ENCODE measurements around the gene MMS22L. TPM values are rescaled to one million over a fixed set of nuclear protein-coding genes. Genes with fewer than 3 reads are reported as not detected.
"Not testable (repeated sequence)": the region's sequence is repeated elsewhere in the genome, so short reads cannot be mapped to it uniquely, and the experiment has no call there.

Gene MMS22L
- total RNA-seq, 1 experiment from 2014 or later, result 8.2 TPM

DNA sequence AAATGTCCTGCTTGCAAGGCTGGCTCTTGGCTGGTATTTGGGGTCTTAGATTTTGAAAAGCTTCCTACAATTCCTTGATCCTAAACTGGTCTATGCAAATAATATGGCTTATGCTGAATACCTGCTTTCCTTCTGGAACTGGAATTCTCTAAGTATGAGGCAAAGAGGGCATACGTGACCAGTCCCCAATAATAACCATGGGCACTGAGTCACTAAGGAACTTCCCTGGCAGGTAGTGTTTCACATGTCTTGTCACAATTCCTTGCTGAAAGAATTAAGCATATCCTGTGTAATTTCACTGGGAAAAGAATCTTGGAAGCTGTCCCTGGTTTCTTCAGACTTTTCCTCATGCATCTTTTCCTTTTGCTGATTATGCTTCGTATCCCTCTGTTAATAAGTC, 106.5 kb downstream of the MMS22L start:
- Histone ChIP-seq H3K4me3 (no peak overlapping the region), H3K9me3 (no peaks in the 10 kb centered on the region), H3K36me3 (peaks cover 41% of the 10 kb centered on the region), H3K27me3 (no peaks in the 10 kb centered on the region)
- no peak for DNase-seq

DNA sequence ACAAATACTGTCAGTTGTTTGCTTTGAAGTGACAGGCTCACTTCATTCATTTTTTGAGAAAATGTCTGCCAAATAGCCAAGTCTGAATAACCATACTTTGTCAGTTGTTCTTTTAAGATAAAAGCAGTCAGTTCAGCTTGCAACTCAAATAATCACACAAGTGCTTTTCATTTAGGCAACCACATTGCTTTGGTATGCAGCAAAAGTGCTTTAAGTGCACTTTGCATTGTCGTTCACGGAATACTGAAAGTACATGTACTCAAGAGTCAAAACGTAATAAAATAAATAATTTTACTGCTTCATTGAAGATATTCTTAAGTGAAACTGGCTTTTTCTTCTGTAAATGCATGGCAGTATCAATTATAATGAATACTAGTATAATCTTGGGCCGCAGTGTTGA, 107.2 kb downstream of the MMS22L start:
- no peaks in the 10 kb centered on the region for H3K9me3 ChIP-seq
- no peaks in the 10 kb centered on the region for H3K27me3 ChIP-seq
- DNase-seq, result no peak
- H3K36me3 ChIP-seq, result peaks cover 40% of the 10 kb centered on the region
- H3K4me3 ChIP-seq, result no peak overlapping the region

DNA sequence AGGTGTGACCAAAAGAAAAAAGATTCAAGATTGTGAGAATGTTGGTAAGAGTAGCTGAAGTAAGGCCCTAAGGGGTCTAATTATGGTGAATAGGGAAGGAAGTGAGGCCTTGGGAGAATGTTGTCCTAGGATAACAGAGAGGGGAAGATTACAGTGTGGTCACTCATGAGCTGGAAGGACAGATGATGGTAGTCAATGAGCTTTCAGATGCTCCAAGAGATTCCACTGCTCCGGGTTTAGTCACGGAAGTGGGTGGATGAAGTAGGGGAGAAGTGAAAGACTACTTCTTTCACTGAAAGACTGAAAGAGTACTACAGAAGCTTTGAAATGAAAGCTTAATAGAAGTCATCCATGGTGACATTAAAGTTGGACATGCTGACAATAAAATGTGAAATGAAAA, 108.5 kb downstream of the MMS22L start:
- Histone ChIP-seq H3K36me3 (peaks cover 33% of the 10 kb centered on the region), H3K9me3 (no peaks in the 10 kb centered on the region), H3K4me3 (no peak overlapping the region), H3K27me3 (no peaks in the 10 kb centered on the region)
- no peak for DNase-seq

DNA sequence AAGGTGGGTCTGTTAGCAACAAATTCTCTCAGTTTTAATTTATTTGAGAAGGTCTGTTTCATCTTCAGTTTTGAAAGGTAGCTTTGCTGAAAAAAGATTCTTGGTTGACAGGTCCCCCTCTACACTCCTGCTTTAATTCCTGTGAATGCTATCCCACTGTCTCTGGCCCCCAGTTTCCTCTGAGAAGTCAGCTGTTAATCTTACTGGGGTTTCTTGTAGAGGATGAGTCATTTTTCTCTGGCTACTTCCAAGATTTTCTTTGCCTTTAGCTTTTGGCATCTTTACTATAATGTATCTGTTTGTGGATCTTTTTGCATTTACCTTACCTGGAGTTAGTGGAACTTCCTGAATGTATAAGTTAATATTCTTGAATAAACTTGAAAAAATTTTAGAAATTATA, 122.7 kb downstream of the MMS22L start:
- Histone ChIP-seq H3K36me3 (peaks cover 66% of the 10 kb centered on the region), H3K27me3 (no peaks in the 10 kb centered on the region), H3K4me3 (no peak overlapping the region), H3K9me3 (peaks cover 24% of the 10 kb centered on the region)
- no peak for DNase-seq

DNA sequence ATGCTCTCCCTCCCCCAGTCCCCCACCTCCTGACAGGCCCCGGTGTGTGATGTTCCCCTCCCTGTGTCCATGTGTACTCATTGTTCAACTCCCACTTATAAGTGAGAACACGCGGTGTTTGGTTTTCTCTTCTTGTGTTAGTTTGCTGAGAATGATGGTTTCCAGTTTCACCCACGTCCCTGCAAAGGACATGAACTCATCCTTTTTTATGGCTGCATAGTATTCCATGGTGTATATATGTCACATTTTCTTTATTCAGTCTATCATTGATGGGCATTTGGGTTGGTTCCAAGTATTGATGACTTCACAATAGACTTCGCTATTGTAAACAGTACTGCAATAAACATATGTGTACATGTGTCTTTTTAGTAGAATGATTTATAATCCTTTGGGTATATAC, 127.6 kb downstream of the MMS22L start:
- not testable (repeated sequence) for H3K27me3 ChIP-seq, DNase-seq, H3K4me3 ChIP-seq
- Histone ChIP-seq H3K9me3 (peaks cover 15% of the 10 kb centered on the region), H3K36me3 (peaks cover 36% of the 10 kb centered on the region)

DNA sequence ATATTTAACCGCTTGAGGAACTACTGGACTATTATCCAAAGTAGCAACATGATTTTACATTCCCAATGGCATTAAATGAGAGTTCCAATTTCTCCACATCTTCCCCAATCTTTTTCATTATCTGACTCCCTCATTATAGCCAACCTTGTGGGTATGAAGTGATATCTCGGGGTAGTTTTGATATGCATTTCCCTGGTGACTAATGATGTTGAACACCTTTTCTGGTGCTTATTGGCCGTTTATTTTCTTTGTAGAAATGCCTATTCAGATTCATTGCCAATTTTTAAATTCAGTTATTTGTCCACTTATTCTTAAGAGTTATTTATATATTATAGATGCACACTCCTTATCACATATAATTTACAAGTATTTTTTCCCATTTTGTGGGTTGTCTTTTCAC, 129.0 kb downstream of the MMS22L start:
- H3K27me3 ChIP-seq, result no peaks in the 10 kb centered on the region
- DNase-seq, result no peak
- H3K9me3 ChIP-seq, result peaks cover 6% of the 10 kb centered on the region
- H3K36me3 ChIP-seq, result peaks cover 23% of the 10 kb centered on the region
- H3K4me3 ChIP-seq, result no peak overlapping the region

DNA sequence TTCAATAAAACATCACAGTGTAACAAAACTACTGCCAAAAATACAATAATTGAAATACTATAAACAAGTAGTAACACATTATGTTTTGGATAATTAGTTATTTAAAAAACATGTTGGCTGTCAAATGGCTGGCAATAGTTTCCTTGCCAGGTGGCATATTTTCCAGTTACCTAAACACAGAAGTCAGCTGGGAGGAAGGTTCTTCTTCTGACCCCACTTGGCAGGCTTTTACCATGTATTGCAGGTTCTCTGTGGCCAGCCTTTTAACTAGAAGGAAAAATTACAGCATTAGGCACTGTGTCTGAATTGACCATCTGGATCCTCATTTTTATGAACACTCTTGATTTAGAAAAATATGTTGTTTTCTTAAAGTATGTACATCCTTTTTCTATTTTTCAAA, 131.4 kb downstream of the MMS22L start:
- Histone ChIP-seq H3K9me3 (no peaks in the 10 kb centered on the region), H3K4me3 (no peak overlapping the region)
- no peak for DNase-seq

DNA sequence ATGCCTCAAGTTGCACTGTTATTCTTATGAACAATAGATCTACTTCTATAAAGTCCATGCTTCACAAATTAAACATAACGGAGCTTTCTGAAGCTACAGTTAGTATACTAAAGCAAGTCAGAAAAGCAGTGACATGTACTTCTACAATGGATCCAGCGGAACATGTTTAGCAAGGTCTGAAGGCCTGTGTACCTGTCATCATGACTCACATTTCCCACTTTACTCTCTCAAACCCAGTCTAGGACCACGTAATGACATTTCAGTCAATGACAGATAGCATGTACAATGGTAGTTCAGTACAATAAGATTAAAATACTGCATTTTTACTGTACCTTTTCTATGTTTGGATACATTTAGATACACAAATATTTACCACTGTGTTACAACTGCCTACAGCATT, 132.1 kb downstream of the MMS22L start:
- Histone ChIP-seq H3K36me3 (peaks cover 5% of the 10 kb centered on the region), H3K9me3 (no peaks in the 10 kb centered on the region), H3K27me3 (no peaks in the 10 kb centered on the region), H3K4me3 (no peak overlapping the region)
- DNase-seq, result no peak

More for the DNA sequence above, 131.4 kb downstream of the MMS22L start:
- H3K36me3 ChIP-seq, result peaks cover 5% of the 10 kb centered on the region
- no peaks in the 10 kb centered on the region for H3K27me3 ChIP-seq

DNA sequence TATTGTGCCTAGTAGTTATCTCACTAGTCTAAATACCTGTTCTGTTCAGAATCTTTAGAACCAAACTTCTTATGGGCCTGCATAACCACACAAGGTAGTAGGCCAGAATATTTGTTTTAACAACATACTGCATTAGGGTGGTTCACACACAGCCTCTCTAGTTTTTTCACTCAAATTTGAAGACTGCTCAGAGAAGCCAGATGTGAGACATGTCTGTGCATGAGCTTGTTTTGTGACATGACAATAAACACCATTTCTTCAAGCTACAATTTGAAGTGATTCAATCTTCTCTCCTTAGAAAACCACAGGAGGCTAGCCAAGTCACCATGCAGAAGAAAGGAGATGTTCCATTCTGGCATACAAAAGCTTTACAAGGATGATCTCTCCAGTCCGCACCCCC, 135.6 kb downstream of the MMS22L start:
- no peaks in the 10 kb centered on the region for H3K27me3 ChIP-seq
- no peaks in the 10 kb centered on the region for H3K9me3 ChIP-seq
- DNase-seq, result no peak
- peaks cover 3% of the 10 kb centered on the region; the same call in 1 of the 2 replicates for H3K36me3 ChIP-seq
- H3K4me3 ChIP-seq, result no peak overlapping the region

DNA sequence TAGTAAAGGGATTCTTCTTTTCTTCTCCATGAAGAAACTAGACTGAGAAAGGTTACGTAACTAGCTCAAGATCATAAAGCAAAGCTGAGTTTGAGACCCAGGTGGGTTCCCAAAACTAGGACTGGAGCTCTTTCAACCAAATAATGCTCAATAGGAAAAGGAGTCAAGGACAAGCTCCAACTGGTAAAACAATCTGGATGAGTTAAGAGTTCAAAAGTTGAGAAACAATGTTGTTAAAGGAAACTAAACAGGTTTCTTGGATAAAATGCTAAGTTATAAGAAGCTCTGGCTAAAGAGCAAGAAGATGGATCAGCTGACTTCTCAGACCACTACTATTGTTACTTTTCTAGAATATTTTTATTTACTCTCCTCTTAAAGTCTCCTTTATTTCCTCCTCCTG, 137.3 kb downstream of the MMS22L start:
- H3K9me3 ChIP-seq, result no peaks in the 10 kb centered on the region
- H3K36me3 ChIP-seq, result peaks cover 3% of the 10 kb centered on the region; the same call in 1 of the 2 replicates
- no peak for DNase-seq
- no peaks in the 10 kb centered on the region for H3K27me3 ChIP-seq
- no peak overlapping the region for H3K4me3 ChIP-seq

DNA sequence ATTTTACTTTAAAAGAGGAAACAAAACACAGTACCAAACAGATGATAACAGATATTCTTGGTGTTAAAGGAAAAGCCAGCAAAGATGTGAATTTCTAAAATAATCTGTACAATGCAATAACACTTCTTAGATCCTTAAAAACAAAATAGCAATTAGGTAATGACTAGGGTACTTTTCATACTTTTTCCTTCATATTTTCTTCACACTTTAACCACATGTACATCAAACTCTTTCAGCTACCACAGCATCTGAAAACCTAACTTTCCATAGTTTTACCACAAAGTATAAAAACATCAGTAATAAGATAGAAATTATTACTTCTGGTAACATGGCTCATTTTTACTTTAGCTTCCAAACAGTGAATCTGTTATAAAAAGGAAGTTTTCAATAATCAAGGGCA, 141.3 kb downstream of the MMS22L start:
- DNase-seq, result no peak
- Histone ChIP-seq H3K36me3 (no peaks in the 10 kb centered on the region; the same call in 1 of the 2 replicates), H3K27me3 (no peaks in the 10 kb centered on the region), H3K4me3 (no peak overlapping the region), H3K9me3 (no peaks in the 10 kb centered on the region)

DNA sequence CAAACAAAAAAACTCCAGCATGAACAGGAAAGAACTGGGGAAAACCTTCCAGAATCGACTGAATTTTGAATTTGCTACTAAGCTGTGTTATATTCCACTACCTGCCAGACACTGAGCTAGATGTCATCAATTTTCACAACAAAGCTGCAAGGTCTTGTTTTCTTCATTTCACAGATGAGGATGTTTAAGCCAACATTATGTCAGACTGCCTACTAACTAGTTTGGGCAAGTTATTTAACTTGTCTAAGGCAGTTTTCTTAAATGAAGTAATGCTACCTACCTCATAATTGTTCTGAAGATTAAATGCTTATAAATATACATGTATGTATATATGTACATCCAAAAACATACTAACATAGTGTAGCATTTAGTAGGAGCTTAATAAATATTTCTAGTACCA, 144.4 kb downstream of the MMS22L start:
- H3K4me3 ChIP-seq, result no peak overlapping the region
- H3K36me3 ChIP-seq, result no peaks in the 10 kb centered on the region
- no peaks in the 10 kb centered on the region for H3K9me3 ChIP-seq
- no peaks in the 10 kb centered on the region for H3K27me3 ChIP-seq
- no peak for DNase-seq

DNA sequence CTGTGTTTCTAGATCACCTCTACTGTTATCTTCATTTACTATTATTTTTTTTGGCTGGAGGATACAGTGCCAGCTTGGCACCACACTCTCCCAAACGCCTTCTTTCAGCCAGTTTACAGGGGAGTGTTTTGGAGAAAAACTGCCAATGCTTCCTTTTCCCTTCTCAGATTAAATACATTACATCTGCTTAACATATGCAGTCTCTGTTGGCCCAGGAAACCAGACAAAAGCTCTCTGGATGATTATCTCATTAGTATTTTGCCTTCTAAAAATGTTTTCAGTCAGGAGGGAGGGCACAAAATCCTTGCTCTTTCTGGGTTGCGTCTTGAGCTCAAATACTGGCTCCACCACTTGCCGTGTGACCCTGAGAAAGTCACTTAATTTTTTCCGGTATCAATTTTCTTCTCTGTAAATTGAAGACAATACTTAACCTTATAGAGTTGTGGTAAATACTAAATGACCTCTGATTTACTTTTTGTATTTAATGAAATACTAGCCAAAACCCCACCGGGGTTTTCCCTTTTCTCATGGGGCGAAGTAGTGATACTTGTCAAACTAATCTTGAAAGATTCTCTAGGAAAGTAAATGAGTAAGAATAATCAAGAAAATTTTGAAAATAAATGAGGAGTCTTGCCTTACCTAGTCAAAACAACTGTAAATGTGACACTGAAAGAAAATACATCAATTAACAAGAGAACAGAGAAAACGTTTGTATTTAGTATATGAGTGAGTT, 146.2 kb downstream of the MMS22L start:
- DNase-seq, result no peak
- Histone ChIP-seq H3K27me3 (no peaks in the 10 kb centered on the region), H3K4me3 (no peak overlapping the region), H3K36me3 (no peaks in the 10 kb centered on the region), H3K9me3 (no peaks in the 10 kb centered on the region)

DNA sequence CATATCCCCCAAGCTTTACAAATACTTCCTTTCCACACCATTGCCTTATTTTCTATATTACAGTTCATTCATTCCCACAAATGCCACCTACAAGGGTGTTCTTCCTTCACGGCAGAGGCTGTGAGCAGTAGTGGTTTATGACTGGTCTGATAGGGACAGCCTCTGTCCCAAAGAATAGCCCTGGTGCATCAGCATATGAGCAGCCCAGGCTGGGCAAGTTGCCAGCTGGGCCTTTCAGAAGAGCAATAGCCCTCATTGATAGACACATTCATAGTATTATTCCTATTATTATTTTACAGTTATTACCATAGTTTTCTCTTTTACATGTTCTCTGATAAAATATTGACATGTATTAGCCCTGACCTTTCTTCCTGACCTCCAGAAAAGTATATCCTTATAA, 149.9 kb downstream of the MMS22L start:
- Histone ChIP-seq H3K36me3 (no peaks in the 10 kb centered on the region), H3K4me3 (no peak overlapping the region), H3K27me3 (no peaks in the 10 kb centered on the region), H3K9me3 (no peaks in the 10 kb centered on the region)
- peak; percentile 3 for DNase-seq

DNA sequence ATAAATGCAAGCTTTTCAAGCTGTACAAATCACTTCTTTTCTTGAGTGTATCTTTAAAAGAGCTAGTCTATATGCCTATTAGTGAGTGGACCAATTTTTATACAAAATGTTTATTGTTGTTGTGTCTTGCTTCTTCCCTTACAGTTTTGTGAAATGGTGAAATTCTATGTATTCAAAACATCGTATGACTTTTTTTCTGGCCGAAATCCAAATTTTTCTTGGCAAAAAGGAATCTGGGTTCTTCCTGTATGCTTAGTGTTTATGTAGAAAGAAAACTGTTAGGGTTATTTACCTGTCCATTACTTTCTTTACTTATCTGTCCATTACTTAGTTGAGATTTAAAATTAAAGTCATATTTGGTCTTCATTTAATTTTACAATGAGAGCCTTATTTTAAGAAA, 153.9 kb downstream of the MMS22L start:
- Histone ChIP-seq H3K27me3 (no peaks in the 10 kb centered on the region), H3K9me3 (no peaks in the 10 kb centered on the region), H3K4me3 (no peak overlapping the region), H3K36me3 (no peaks in the 10 kb centered on the region)
- DNase-seq, result no peak

DNA sequence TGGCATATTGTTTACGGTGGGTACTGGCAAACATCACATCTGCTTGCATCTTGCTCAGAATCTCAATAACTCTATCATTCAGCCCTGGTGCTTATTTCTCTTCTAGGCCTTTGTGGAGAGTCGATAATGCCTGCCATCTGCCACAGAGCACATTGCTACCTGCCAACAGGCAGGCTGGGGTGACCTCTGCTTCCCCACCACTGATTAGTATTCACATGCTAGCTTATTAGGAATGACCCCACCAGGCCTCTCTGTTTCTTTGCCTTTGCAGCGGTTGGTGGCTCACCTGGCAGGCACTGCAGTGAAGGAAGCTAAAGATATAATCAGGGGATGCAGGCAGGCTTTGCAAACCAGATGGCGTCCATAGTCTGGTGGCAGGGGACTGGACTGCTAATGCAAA, 154.5 kb downstream of the MMS22L start:
- no peaks in the 10 kb centered on the region for H3K27me3 ChIP-seq
- no peaks in the 10 kb centered on the region for H3K36me3 ChIP-seq
- DNase-seq, result no peak
- no peak overlapping the region for H3K4me3 ChIP-seq
- no peaks in the 10 kb centered on the region for H3K9me3 ChIP-seq

DNA sequence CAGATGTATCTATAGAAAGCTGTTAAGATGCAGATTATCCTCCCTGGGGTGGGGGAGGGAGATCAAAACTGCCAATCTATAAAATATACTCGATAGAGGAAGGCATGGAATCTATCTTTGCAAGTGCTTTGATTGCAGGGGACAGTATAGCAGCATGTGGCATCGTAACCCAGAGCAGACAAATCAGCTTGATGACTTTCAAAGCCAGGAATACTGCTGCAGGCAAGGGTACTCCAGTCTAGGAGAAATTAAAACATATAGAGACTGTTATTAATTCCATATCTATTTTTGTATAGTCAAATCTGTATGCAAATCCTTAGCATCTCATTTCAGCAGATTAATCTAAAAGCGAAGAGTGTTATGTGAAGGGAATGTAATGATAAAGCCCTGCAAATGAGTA, 159.4 kb downstream of the MMS22L start:
- no peak for DNase-seq
- no peaks in the 10 kb centered on the region; the same call in 1 of the 2 replicates for H3K27me3 ChIP-seq
- H3K4me3 ChIP-seq, result no peak overlapping the region
- H3K36me3 ChIP-seq, result no peaks in the 10 kb centered on the region
- no peaks in the 10 kb centered on the region for H3K9me3 ChIP-seq

DNA sequence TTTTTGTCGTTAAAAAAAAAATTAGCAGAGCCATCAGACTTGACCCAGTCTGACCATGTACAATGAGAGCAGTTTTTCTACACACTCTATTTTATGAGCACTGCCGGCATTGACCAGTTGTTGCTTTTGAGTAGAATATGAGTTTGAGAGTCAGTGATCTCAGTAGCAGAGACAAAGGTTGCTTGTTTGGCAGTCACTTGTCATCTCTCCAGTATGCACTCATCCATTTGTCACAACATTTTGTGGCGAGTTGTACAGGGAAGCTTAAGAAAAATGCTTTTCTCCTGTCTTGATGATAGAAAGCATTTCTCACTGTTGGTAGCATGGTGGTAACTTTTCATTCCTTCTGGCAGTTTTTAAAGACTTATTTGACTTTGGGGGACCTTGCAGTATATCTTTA, 159.9 kb downstream of the MMS22L start:
- no peak overlapping the region for H3K4me3 ChIP-seq
- DNase-seq, result no peak
- H3K9me3 ChIP-seq, result no peaks in the 10 kb centered on the region
- H3K36me3 ChIP-seq, result no peaks in the 10 kb centered on the region
- H3K27me3 ChIP-seq, result no peaks in the 10 kb centered on the region; the same call in 1 of the 2 replicates
